Mucosa of descending colon (tissue), 3 donors: ENCODE data around the gene PTPN2. TPM values are rescaled to one million over a fixed set of nuclear protein-coding genes. Genes with fewer than 3 reads are reported as not detected.

ENCODE experiments used
- ATAC-seq: fragments of 200-7000 bp; cut with Tn5 transposase; one replicate; pipeline ENCODE4 v1.9.1; 2020; ENCODE audit warnings: mild to moderate bottlenecking, moderate library complexity
- DNase-seq, 3 donors: peaks; one replicate each; pipeline ENCODE4 v3.0.0-alpha.2; 2020
- H3K36me3 ChIP-seq: fragments of 200-600 bp; one replicate; pipeline ENCODE4 v1.8.0; 2021; ENCODE audit warnings: low read depth, mild to moderate bottlenecking
- H3K4me1 ChIP-seq: fragments of 200-600 bp; one replicate; pipeline ENCODE4 v1.8.0; 2021; ENCODE audit warnings: low read depth, mild to moderate bottlenecking
- H3K4me3 ChIP-seq: fragments of 200-600 bp; one replicate; pipeline ENCODE4 v1.8.0; 2021; ENCODE audit warnings: mild to moderate bottlenecking
- H3K9me3 ChIP-seq: fragments of 200-600 bp; one replicate; pipeline ENCODE4 v1.8.0; 2021; ENCODE audit warnings: mild to moderate bottlenecking
- CTCF ChIP-seq: fragments of 200-600 bp; IDR thresholded peaks from one replicate; pipeline ENCODE4 v1.8.0; 2022; ENCODE audit warnings: antibody characterized with exemption, mild to moderate bottlenecking
- intact Hi-C, 2 donors: fragments of 100-400 bp; cut with DNase I in 1 of 2; cut with micrococcal nuclease in 1 of 2; formaldehyde crosslinking; loops; one replicate each; pipeline versions ENCODE4 v1.11.0 to v1.11.1; 2022; cut with DNase I, micrococcal nuclease
- total RNA-seq, 3 donors: library from RNA; stranded (reverse); fragmentation: NEBNext Ultra II Directional in 2 of 3; extraction: Animal tissue kit (Norgen Biotek cat#: 25700) in 2 of 3; gene quantifications; one replicate each; pipeline versions ENCODE4 v1.2.1 to v1.2.4, GENCODE V29; 2021 to 2023
- donor health status: DM: no; HTN: no; CAD: no; lungs with moderate emphysema.
- donor health status: DM: no; HTN: no; CAD: no.
- donor health status: DM: no; HTN: yes; CAD: no.

Gene PTPN2
- total RNA-seq, 3 donors from 2014 or later, result 28.9 to 42.0 (median 38.4) TPM

GRCh38 chr18:12855916-12856315 lies 28.1 kb downstream of the PTPN2 start:
- no peak for ATAC-seq
- Histone ChIP-seq H3K4me1 (peaks cover 11% of the 10 kb centered on the region), H3K9me3 (no peaks in the 10 kb centered on the region), H3K36me3 (no peaks in the 10 kb centered on the region), H3K4me3 (no peak overlapping the region)
- intact Hi-C loops, result no loop called here
- no peak for DNase-seq
- TF ChIP-seq CTCF, result no peak

GRCh38 chr18:12852566-12853315 lies 31.3 kb downstream of the PTPN2 start:
- ATAC-seq (no peak), DNase-seq (no peak)
- Histone ChIP-seq H3K4me1 (no peaks in the 10 kb centered on the region), H3K36me3 (no peaks in the 10 kb centered on the region), H3K4me3 (no peak overlapping the region), H3K9me3 (no peaks in the 10 kb centered on the region)
- no peak for TF ChIP-seq CTCF
- intact Hi-C loops, result no loop called here

GRCh38 chr18:12851716-12852115 lies 32.3 kb downstream of the PTPN2 start:
- no peak for TF ChIP-seq CTCF
- intact Hi-C loops, result no loop called here
- Histone ChIP-seq H3K4me3 (no peak overlapping the region), H3K9me3 (no peaks in the 10 kb centered on the region), H3K4me1 (no peaks in the 10 kb centered on the region), H3K36me3 (no peaks in the 10 kb centered on the region)
- ATAC-seq (no peak), DNase-seq (no peak)

- intact Hi-C loops, result no loop called here
- Histone ChIP-seq H3K36me3 (no peaks in the 10 kb centered on the region), H3K4me1 (no peaks in the 10 kb centered on the region), H3K4me3 (no peak overlapping the region), H3K9me3 (no peaks in the 10 kb centered on the region)
- no peak for DNase-seq
- no peak for TF ChIP-seq CTCF
- ATAC-seq, result no peak
Measured at GRCh38 chr18:12849548-12849947, 34.5 kb downstream of the PTPN2 start.

- no peak overlapping the region for H3K4me3 ChIP-seq
- TF ChIP-seq CTCF, result no peak
- DNase-seq (no peak), ATAC-seq (peak; percentile 56)
- H3K36me3 ChIP-seq, result no peaks in the 10 kb centered on the region
- no peaks in the 10 kb centered on the region for H3K9me3 ChIP-seq
- no peaks in the 10 kb centered on the region for H3K4me1 ChIP-seq
- intact Hi-C loops, result no loop called here
Measured at GRCh38 chr18:12848405-12848804, 35.6 kb downstream of the PTPN2 start.
